HepG2 (cell line): ENCODE data around the gene CYP46A1. TPM values are rescaled to one million over a fixed set of nuclear protein-coding genes. Genes with fewer than 3 reads are reported as not detected.

Source experiments
- ATAC-seq: fragments of 200-7000 bp; cut with Tn5 transposase; 3 replicates; pipeline ENCODE4 v1.9.1; 2020; ENCODE audit warnings: mild to moderate bottlenecking, moderate library complexity
- BruUV-seq: library from RNA; stranded (reverse); fragments of 400-500 nt; replicated peaks from 2 replicates; lab custom pipeline; 2021; lab: Mats Ljungman, UMichigan
- CTCF ChIA-PET: fragments of 300-600 bp; formaldehyde crosslinking; extraction: SDS; loops from one replicate; lab custom pipeline; 2021; ENCODE audit warnings: low total read pairs, inconsistent platforms, low intra/inter-chr PET ratio; lab: Yijun Ruan, JAX
- POLR2A ChIA-PET: fragments of 350-600 bp; sonication (Branson Sonifier 250); formaldehyde crosslinking; loops from one replicate; lab custom pipeline; 2020; ENCODE audit warnings: antibody characterized with exemption, inconsistent platforms; lab: Yijun Ruan, JAX
- DNase-seq: peaks from one replicate; pipeline ENCODE4 v3.0.0-alpha.2; 2015; ENCODE audit warnings: low spot score
- FAIRE-seq: peaks from 3 replicates; lab custom pipeline; 2011; peaks lifted over from hg19 to GRCh38; lab: Jason Lieb, UNC
- H2AFZ ChIP-seq: one replicate; pipeline ENCODE4 v1.6.1; 2011; ENCODE audit warnings: low read length, inconsistent platforms
- H3K27ac ChIP-seq: fragments of 300-600 bp; 3 replicates; pipeline ENCODE4 v1.8.0; 2011; ENCODE audit warnings: mixed run types, mild to moderate bottlenecking, mixed read lengths, low read length, inconsistent platforms; ENCODE audit not compliant: insufficient read depth; ENCODE audit errors: extremely low read length
- H3K27me3 ChIP-seq, 2 experiments: fragments of 200-600 bp in 1 of 2; 2 replicates in 1 of 2; 3 replicates in 1 of 2; pipeline versions ENCODE4 v1.6.0 to v1.8.0; 2011; ENCODE audit warnings: low read length in 2 of 2, mild to moderate bottlenecking in 2 of 2, moderate library complexity in 2 of 2, inconsistent platforms in 1 of 2; ENCODE audit not compliant: insufficient read depth in 2 of 2, control insufficient read depth in 1 of 2
- H3K36me3 ChIP-seq, 2 experiments: fragments of 200-600 bp in 1 of 2; replicated peaks in 1 of 2; 2 replicates in 1 of 2; 3 replicates in 1 of 2; pipeline versions ENCODE4 v1.5.1 to v1.8.0; 2011; ENCODE audit warnings: low read length in 2 of 2, inconsistent platforms in 1 of 2; ENCODE audit not compliant: insufficient read depth in 2 of 2, control insufficient read depth in 1 of 2
- H3K4me1 ChIP-seq: 2 replicates; pipeline ENCODE4 v1.5.1; 2012; ENCODE audit warnings: low read length, inconsistent platforms; ENCODE audit not compliant: insufficient read depth
- H3K4me2 ChIP-seq: 2 replicates; pipeline ENCODE4 v1.6.0; 2011; ENCODE audit warnings: low read depth, low read length, inconsistent platforms
- H3K4me3 ChIP-seq, 3 experiments: fragments of 200-600 bp in 1 of 3; sonication (generic), shearing (Covaris generic) in 1 of 3; replicated peaks in 1 of 3; 2 replicates each; pipeline ENCODE4 v1.5.1; 2011 to 2016; ENCODE audit warnings: low read length in 3 of 3, inconsistent platforms in 2 of 3, low read depth in 2 of 3, mild to moderate bottlenecking in 2 of 3, control low read depth in 1 of 3, mixed read lengths in 1 of 3; ENCODE audit not compliant: insufficient read depth in 1 of 3
- H3K79me2 ChIP-seq: one replicate; pipeline ENCODE4 v1.6.1; 2011; ENCODE audit warnings: low read length, inconsistent platforms; ENCODE audit not compliant: insufficient read depth
- H3K9ac ChIP-seq: 2 replicates; pipeline ENCODE4 v1.6.0; 2011; ENCODE audit warnings: mild to moderate bottlenecking, low read depth, low read length, inconsistent platforms; ENCODE audit not compliant: insufficient read depth
- H3K9me3 ChIP-seq: 2 replicates; pipeline ENCODE4 v1.5.1; 2012; ENCODE audit warnings: mild to moderate bottlenecking, low read length
- H4K20me1 ChIP-seq: 2 replicates; pipeline ENCODE4 v1.6.0; 2011; ENCODE audit warnings: inconsistent platforms, mild to moderate bottlenecking, low read length, moderate library complexity; ENCODE audit not compliant: insufficient read depth
- CBX1 ChIP-seq: IDR thresholded peaks from one replicate; pipeline ENCODE4 v1.6.1; 2016; ENCODE audit warnings: antibody characterized with exemption, low read depth
- CCDC6 ChIP-seq: sonication (generic); formaldehyde crosslinking; IDR thresholded peaks from 2 replicates; pipeline ENCODE4 v1.8.1; 2022; ENCODE audit warnings: mild to moderate bottlenecking, missing genetic modification reagents, moderate library complexity
- DBP ChIP-seq: sonication (generic); formaldehyde crosslinking; IDR thresholded peaks from 2 replicates; pipeline ENCODE4 v1.4.0; 2020; ENCODE audit warnings: missing genetic modification reagents; ENCODE audit errors: not compliant biosample characterization
- FOXJ3 ChIP-seq: sonication (generic); formaldehyde crosslinking; IDR thresholded peaks from 2 replicates; pipeline ENCODE4 v1.4.0; 2020; ENCODE audit warnings: missing genetic modification reagents, mild to moderate bottlenecking, borderline replicate concordance
- PBX3 ChIP-seq: sonication (generic); formaldehyde crosslinking; IDR thresholded peaks from 2 replicates; pipeline ENCODE4 v1.8.1; 2023; ENCODE audit warnings: missing genetic modification reagents, inconsistent platforms, borderline replicate concordance
- TAF15 ChIP-seq: fragments of 200-400 bp; formaldehyde crosslinking; IDR thresholded peaks from one replicate; pipeline ENCODE4 v1.6.1; 2018; ENCODE audit warnings: mild to moderate bottlenecking, low read depth, low read length; ENCODE audit not compliant: poor library complexity, severe bottlenecking
- THRA ChIP-seq: sonication (generic); formaldehyde crosslinking; IDR thresholded peaks from 2 replicates; pipeline ENCODE4 v1.4.0; 2020; ENCODE audit warnings: missing genetic modification reagents, borderline replicate concordance
- ZIK1 ChIP-seq: sonication (generic); formaldehyde crosslinking; IDR thresholded peaks from 2 replicates; pipeline ENCODE4 v1.5.0; 2020; ENCODE audit warnings: mild to moderate bottlenecking, low read depth, missing genetic modification reagents, borderline replicate concordance
- ZNF124 ChIP-seq: sonication (generic); formaldehyde crosslinking; IDR thresholded peaks from 2 replicates; pipeline ENCODE4 v1.4.0; 2020; ENCODE audit warnings: missing genetic modification reagents
- ZNF430 ChIP-seq: sonication (generic); formaldehyde crosslinking; IDR thresholded peaks from 2 replicates; pipeline ENCODE4 v1.9.0; 2021; ENCODE audit warnings: mild to moderate bottlenecking, missing genetic modification reagents
- ZNF441 ChIP-seq: sonication (generic); formaldehyde crosslinking; IDR thresholded peaks from 2 replicates; pipeline ENCODE4 v1.7.0; 2021; ENCODE audit warnings: missing genetic modification reagents, borderline replicate concordance
- WGBS: methylation state at CpG from one replicate; pipeline ENCODE4 v1.1.6; 2017; ENCODE audit warnings: low lambda C conversion rate; 5-methylcytosine and 5-hydroxymethylcytosine counted together
- in situ Hi-C: cut with HindIII; loops from 2 replicates; pipeline ENCODE4 v1.10.0; 2017; ENCODE audit warnings: low pct_unique_long_range_greater_than_20kb; ENCODE audit not compliant: extremely low pct_ligation_motif_present
- intact Hi-C: fragments of 100-400 bp; cut with micrococcal nuclease; formaldehyde crosslinking; loops from one replicate; pipeline ENCODE4 v1.10.0; 2022; ENCODE audit not compliant: unreplicated experiment
- polyA plus RNA-seq, 8 experiments: library from polyadenylated mRNA; depleted of rRNA in 3 of 8; stranded (reverse) in 7 of 8; unstranded in 1 of 8; fragments of >200 nt; fragmentation: Illumina TruSeq in 4 of 8; extraction: Trizol in 4 of 8; gene quantifications; 2 replicates each; pipeline versions ENCODE4 v1.2.1 to v1.2.3, GENCODE V29; 2011 to 2016; ENCODE audit warnings: low read depth in 4 of 8, missing spikeins in 1 of 8, mixed read lengths in 1 of 8; ENCODE audit not compliant: insufficient read depth in 1 of 8
- total RNA-seq, 5 experiments: library from RNA; depleted of rRNA; stranded (reverse); fragments of >200 nt; fragmentation: Illumina TruSeq; extraction: Trizol; gene quantifications; 2 replicates each; pipeline ENCODE4 v1.2.3, GENCODE V29; 2016; ENCODE audit warnings: low read depth in 1 of 5
- TF ChIP-seq, protein P1 (sequence below): sonication (generic); formaldehyde crosslinking; IDR thresholded peaks from 2 replicates; pipeline ENCODE4 v1.4.0; 2020; ENCODE audit warnings: missing genetic modification reagents
- TF ChIP-seq, protein P2 (sequence below): IDR thresholded peaks from 2 replicates; pipeline ENCODE4 v1.4.0; 2020; ENCODE audit warnings: mild to moderate bottlenecking, missing genetic modification reagents
- TF ChIP-seq, protein P3 (sequence below): IDR thresholded peaks from 2 replicates; pipeline ENCODE4 v1.6.1; 2016

The CYP46A1 gene
- total and polyA plus RNA-seq, 2 of the 13 experiments (the other 11 are each of a cell fraction or from before 2014, with no cell fraction given), result not detected

- Histone ChIP-seq H3K9me3 (no peaks in the 10 kb centered on the region), H3K79me2 (no peaks in the 10 kb centered on the region), H2AFZ (no peak overlapping the region), H3K9ac (no peak overlapping the region), H3K27ac (no peak overlapping the region), H3K27me3 (peaks cover 14 to 82% of the 10 kb centered on the region in 2 experiments), H3K4me3 (no peak overlapping the region), H3K4me1 (peaks cover 47% of the 10 kb centered on the region), H4K20me1 (no peaks in the 10 kb centered on the region), H3K4me2 (0 out of 2 replicates have a peak overlapping the region, but pooled peaks have one; percentile 22), H3K36me3 (no peaks in the 10 kb centered on the region)
- no TSS peak for BruUV-seq
- peak; percentile 5; the same call in 2 of the 3 replicates for ATAC-seq
- ChIA-PET CTCF (no interaction called here), POLR2A (no interaction called here)
- DNase-seq, result no peak
- intact Hi-C loops (no loop called here), in situ Hi-C loops (no loop called here)
- no peak for FAIRE-seq
- WGBS, result 28% methylated on average over 6 of the region's 10 CpGs
- TF ChIP-seq ZNF430 (CRISPR knock-in tag), result no peak
- TF ChIP-seq TAF15, result no peak
- TF ChIP-seq CBX1, result no peak
- no peak for TF ChIP-seq PBX3 (CRISPR knock-in tag)
- TF ChIP-seq, protein P1, sequence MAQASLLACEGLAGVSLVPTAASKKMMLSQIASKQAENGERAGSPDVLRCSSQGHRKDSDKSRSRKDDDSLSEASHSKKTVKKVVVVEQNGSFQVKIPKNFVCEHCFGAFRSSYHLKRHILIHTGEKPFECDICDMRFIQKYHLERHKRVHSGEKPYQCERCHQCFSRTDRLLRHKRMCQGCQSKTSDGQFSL, result no peak
- TF ChIP-seq, protein P2, sequence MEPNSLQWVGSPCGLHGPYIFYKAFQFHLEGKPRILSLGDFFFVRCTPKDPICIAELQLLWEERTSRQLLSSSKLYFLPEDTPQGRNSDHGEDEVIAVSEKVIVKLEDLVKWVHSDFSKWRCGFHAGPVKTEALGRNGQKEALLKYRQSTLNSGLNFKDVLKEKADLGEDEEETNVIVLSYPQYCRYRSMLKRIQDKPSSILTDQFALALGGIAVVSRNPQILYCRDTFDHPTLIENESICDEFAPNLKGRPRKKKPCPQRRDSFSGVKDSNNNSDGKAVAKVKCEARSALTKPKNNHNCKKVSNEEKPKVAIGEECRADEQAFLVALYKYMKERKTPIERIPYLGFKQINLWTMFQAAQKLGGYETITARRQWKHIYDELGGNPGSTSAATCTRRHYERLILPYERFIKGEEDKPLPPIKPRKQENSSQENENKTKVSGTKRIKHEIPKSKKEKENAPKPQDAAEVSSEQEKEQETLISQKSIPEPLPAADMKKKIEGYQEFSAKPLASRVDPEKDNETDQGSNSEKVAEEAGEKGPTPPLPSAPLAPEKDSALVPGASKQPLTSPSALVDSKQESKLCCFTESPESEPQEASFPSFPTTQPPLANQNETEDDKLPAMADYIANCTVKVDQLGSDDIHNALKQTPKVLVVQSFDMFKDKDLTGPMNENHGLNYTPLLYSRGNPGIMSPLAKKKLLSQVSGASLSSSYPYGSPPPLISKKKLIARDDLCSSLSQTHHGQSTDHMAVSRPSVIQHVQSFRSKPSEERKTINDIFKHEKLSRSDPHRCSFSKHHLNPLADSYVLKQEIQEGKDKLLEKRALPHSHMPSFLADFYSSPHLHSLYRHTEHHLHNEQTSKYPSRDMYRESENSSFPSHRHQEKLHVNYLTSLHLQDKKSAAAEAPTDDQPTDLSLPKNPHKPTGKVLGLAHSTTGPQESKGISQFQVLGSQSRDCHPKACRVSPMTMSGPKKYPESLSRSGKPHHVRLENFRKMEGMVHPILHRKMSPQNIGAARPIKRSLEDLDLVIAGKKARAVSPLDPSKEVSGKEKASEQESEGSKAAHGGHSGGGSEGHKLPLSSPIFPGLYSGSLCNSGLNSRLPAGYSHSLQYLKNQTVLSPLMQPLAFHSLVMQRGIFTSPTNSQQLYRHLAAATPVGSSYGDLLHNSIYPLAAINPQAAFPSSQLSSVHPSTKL, result no peak
- TF ChIP-seq ZNF441 (CRISPR knock-in tag), result no peak
- no peak for TF ChIP-seq THRA (CRISPR knock-in tag)
- no peak for TF ChIP-seq ZNF124 (CRISPR knock-in tag)
- no peak for TF ChIP-seq FOXJ3 (CRISPR knock-in tag)
- TF ChIP-seq CCDC6 (CRISPR knock-in tag), result no peak
- TF ChIP-seq, protein P3, sequence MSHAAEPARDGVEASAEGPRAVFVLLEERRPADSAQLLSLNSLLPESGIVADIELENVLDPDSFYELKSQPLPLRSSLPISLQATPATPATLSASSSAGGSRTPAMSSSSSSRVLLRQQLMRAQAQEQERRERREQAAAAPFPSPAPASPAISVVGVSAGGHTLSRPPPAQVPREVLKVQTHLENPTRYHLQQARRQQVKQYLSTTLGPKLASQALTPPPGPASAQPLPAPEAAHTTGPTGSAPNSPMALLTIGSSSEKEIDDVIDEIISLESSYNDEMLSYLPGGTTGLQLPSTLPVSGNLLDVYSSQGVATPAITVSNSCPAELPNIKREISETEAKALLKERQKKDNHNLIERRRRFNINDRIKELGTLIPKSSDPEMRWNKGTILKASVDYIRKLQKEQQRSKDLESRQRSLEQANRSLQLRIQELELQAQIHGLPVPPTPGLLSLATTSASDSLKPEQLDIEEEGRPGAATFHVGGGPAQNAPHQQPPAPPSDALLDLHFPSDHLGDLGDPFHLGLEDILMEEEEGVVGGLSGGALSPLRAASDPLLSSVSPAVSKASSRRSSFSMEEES (CRISPR knock-in tag), result no peak
- TF ChIP-seq ZIK1, result no peak
- no peak for TF ChIP-seq DBP
Measured at GRCh38 chr14:99736603-99737371, 52.7 kb downstream of the CYP46A1 start.
